NK-92 (cell line): ENCODE measurements around the gene OLFM2.
"Not testable (repeated sequence)": the region's sequence is repeated elsewhere in the genome, so short reads cannot be mapped to it uniquely, and the experiment has no call there.

ENCODE experiments used
- DNase-seq: peaks from one replicate; lab custom pipeline; 2025; ENCODE audit not compliant: unreplicated experiment; lab: John Stamatoyannopoulos, UW

OLFM2 gene

DNA sequence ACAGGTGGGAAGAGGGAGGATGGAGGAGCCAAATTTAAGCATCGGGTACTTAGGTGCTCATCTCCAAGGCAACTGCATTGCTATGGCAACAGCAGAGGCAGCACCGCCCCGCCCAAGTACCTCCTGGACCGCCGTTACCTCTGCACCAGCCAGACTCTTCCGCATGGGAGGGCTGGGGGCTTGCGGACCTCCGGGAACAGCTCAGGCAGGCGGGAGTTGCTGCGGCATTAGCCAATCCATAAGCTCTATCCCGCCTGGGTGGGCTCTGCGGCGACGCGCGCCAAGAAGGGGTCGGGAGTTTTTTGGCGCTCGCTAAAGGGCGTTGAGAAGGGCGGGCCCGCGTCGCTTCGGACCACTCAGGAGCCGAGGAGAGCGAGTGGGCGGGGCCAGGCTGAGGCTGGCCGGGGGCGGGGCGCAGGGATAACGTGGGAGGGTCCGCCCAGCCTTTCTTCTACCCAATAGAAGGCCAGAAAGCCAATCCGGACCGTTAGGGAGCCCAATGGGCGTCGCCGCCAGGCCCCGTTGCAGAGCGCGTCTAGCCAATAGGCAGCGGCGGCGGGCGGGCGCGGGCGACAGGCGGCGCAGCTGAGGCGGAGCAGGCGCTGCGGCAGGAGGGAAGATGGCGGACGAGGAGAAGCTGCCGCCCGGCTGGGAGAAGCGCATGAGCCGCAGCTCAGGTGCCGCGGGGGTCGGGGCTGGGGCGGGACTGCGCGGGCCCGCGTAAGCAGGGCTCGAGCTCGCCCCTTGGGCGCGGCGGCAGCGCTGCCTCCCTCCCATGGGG lies 101.4 kb downstream of the OLFM2 start, which contains the start of gene PIN1:
PIN1 (plus strand) TSS at position 593 of the 781 bp plus-strand sequence; CDS start at position 620, 27 bp downstream.
- DNase-seq, result peak; percentile 93

DNA sequence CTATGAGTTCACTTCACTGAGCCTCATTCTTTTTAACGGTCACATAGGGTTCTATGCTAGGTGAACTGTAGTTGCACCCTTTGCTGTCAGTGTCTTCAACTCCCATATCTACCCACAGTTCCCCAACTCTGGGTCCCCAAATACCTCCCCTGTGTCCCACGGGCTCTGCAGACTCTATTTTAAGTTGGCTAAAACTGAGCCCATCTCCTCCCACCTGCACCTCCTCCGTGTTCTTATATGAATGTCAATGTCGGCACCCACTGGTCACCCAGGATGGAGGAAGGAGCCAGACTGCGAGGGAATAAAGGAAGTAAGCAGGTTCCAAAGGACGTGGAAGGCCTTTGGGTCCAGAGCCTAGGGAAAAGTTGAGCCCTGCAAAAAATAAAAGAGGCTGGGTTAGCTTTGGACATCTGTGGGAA lies 102.0 kb downstream of the OLFM2 start:
- no peak for DNase-seq

DNA sequence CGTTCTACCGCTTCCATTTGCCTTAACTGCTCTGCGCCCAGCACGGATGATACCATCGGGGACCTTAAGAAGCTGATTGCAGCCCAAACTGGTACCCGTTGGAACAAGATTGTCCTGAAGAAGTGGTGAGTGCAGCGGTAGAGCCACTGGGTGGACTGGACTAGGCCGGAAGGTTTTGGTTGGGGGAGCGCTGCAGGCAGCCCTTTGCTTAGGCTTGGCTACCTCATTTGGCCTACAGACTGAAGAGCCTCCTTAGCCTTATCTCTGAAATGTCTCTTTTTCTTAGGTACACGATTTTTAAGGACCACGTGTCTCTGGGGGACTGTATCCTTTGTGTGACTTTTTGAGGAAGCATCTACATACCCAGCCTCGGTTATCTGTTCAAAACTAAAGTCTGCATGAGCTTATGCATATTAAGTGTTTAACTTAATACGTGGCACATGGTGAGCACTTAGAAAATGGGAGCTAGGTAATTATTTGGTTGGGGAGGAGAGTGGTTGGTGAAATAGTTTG lies 107.7 kb downstream of the OLFM2 start:
- DNase-seq, result no peak

DNA sequence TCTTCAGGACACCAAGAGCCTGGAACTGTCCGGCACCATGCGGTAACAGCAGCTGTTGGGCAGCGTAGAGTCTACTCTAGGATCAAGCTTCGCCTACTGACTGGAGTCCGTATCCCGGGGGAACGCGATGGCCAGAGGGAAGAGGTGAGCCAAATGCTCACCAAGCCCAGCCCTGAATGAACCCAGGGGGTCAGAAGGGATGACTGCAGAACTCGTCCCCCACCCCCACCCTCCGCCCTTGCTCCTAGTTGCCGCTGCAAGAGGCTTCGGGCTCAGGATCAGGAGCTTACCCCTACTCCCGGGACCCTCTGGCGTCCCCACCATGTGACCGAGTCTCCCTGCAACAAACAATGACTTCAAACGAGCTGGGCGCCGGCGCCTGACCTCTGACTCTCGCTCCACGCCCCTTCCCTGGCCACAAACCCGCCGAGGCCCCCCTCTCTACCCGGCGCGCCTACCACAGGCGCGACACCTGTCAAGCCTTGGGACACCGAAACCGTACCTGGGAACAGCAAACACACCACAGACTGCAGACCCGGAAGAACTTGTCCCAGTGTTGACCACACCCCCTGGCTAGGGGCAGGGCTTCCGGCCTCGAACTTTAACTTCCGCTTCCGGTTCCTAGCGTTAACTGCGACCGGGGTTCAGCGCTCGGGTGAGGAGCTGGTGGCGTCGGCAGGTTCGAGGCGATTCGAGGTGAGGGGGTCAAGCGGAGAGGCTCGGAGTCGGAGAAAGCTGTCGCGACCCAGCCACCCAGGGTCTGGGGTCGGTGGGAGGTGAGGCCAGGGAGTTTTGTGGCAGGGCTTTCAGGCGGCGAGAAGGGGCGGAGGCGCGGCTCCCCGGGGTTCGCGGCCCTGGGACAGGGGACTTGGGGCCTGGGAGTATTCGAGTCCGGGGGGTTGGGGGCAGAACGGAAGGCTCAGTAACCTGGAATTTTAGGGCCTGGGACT lies 108.8 kb downstream of the OLFM2 start, which contains the start of gene UBL5:
UBL5 (plus strand) TSS at position 630 of the 950 bp plus-strand sequence. CDS start 420 bp downstream, outside the sequence.
- DNase-seq, result peak; percentile 30

DNA sequence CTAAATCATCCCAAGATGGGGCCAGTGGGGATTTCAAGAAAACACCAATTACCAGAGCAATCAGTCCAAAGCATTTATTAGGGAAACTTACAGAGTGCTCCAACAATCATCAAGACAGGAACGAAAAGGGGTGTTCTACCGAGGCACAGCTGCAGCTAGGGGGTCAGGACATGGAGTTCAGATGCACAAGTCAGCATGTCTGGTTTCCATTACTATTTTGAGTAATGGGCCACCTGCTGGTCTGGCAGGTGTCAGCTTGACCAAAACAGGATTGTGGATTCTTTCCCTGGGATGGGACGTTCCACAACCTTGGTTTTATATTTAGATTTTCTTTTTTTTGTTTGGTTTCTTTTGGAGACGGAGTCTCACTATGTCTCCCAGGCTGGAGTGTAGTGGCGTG lies 112.5 kb downstream of the OLFM2 start:
- no peak for DNase-seq

DNA sequence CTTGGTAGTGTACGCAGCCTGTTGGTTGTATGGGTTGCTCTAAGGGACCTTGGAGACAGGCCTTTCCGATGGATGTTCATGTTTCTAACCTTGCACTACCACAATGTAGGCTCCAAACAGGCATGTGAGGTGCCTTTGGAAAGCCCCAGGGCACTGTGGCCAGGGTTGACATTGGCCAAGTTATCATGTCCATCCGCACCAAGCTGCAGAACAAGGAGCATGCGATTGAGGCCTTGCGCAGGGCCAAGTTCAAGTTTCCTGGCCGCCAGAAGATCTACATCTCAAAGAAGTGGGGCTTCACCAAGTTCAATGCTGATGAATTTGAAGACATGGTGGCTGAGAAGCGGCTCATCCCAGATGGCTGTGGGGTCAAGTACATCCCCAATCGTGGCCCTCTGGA lies 116.3 kb downstream of the OLFM2 start:
- not testable (repeated sequence) for DNase-seq

DNA sequence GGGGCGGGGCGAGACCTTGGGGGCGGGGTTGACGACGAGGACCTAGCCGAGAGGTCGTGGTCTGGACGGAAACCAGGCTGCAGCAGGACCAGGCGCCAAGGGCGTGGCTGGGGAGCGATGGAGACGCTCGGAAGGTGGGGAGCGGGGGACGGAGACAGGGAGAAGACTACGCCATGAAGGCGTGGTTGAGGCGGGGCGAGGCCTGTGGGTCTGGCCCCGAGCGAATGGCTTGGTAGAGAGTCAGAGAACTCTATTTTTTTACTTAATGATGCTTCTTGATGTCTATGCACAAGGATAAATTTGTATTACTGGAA lies 116.8 kb downstream of the OLFM2 start:
- no peak for DNase-seq

DNA sequence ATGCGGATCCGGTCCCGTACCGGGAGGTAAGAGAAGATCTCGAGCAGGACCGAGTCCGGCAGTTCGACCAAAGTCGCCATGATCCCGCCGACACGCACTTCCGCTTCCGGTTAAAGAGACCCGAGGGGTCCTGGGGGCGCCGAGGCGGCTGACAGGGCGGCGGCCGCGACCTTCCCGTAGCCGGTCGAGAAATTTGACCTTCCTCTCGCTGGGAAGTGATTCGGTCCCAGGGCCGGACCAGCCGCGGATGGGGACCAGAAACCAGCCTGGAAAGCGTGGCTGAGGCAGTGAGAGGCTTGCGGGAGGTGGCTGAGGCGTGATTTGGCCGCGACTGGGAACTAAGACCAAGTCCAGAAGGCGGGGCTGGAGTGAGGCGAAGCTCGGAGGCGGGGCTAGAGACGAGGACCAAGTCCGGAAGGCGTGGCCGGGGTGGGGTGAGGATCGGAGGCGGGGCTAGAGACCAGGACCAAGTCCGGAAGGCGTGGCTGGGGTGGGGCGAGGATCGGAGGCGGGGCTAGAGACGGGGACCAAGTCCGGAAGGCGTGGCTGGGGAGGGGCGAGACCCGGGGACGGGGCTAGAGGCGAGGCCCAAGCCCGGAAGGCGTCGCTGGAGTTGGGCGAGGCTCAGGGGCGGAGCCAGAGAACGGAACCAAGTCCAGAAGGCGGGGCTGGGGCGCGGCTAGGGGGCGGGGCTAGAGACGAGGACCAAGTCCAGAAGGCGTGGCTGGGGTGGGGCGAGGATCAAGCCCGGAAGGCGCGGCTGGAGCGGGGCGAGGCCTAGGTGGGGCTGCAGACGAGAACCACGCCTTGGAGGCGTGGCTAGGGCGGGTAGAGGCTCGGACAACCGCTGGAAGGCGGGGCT lies 117.3 kb downstream of the OLFM2 start, which contains the start of gene FBXL12:
FBXL12 (minus strand) TSS at position 346 of the 862 bp plus-strand sequence; CDS start at position 80, 266 bp downstream.
- peak; percentile 100 for DNase-seq

DNA sequence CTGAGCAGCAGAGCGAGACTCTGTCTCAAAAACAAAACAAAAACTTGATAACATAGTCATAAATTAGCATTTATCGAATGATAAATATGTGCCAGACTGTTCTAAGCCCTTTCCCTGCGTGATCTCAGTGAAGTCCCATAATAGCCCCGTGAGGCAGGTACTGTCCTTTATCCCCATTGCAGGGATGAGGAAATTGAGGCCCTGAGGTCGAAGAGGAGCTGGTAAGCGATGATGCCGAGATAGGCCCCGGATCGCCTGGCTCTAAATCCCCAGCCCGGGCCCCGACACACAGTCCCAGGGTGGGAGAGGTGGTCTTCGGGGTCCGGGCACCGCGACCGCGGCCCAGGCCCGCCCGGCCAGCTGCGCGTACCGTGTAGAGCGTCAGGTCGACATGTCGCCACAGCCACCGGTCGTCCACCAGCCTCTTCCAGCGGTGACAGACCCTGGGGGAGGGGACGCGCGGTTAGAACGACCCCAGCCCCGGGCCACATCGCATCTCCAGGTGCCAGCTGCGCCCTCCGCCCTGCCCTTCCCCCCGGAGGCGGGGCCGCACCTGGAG lies 118.1 kb downstream of the OLFM2 start:
- DNase-seq, result no peak

DNA sequence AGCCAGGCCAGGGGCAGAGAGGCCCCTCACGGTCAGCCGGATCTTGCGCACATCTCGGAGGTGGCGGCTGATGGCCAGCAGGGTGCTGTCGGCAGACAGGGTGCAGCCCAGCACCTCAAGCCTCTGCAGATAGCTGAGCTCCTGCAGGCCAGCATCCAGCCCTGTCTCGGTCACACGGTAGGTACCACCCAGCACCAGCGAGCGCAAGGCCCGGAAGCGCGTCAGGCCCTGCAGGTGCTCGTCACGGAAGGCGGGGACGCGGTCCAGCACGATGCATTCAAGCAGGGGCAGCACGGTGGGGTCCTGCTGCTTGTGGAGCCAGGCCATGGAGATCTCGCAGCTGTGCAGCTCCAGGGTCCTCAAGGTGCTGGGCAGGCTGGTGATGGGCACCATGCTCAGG lies 125.2 kb downstream of the OLFM2 start:
- DNase-seq, result no peak

DNA sequence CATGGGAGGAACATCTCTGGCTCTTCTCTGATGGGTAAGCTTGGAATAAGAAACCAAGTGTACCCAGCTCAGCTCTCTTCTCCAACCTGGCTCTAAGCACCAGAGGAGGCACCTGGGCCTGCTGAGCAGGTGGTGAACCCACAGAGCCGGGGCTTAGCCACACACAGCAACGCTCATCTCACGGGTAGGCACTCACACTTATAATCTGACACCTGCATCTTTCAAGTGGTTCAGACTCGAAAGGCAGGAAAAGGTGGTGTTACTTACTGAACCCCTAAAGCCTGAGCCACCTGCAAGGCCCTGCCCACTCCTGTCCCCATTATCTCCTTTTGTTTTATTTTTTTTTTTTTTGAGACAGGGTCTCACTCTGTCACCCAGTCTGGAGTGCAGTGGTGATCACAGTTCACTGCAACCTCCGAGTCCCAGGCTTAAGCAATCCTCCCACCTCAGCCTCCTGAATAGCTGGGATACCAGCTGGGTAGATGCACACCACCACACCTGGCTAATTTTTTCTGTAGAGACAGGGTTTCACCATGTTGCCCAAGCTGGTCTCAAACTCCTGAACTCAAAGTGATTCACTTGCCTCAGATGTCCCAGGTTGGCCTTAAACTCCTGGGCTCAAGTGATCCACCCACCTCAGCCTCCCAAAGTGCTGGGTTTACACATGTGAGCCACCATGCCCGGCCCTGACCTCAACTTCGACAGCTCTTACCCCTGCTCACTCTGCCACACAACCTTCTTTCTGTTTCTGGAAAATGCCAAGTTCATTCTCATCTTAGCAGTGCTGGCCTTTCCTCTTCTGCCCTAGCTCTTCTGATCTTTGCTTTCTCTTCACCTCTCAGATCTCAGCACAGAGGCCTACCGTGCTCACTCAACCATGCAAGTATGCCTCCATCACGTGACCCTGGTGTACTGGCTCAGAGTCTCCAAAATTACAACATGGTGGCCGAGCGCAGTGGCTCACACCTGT lies 127.2 kb downstream of the OLFM2 start:
- DNase-seq, result no peak

DNA sequence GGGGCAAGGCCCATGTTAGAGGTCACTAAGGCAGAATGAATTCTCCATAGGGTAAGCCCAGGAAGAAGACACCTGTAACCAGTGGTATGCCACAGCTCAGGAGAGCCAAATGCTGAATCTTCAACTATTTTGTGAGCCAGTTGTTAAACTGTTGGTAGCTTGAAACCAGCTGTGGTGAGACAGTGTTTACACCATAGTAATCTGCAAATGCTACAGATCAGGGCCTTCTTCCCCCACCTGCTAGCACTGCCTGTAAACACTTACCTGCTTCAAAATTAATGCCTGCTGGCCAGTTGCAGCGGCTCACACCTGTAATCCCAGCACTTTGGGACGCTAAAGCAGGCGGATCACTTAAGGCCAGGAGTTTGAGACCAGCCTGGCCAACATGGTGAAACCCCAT lies 129.5 kb downstream of the OLFM2 start:
- DNase-seq, result no peak
